Activated T-cell treated with anti-CD3 and anti-CD28 coated beads, Interleukin-2, amount 50 U/mL, for 1 hour (primary cell): Measurements from ENCODE around the gene GIMAP7.
A peak's percentile ranks its signal among the peaks of the same experiment; 100 is the strongest.
"Not testable (repeated sequence)": the region's sequence is repeated elsewhere in the genome, so short reads cannot be mapped to it uniquely, and the experiment has no call there.

Experiments used
- DNase-seq: peaks from one replicate; pipeline ENCODE4 v3.0.0-alpha.2; 2020

Gene GIMAP7

DNA sequence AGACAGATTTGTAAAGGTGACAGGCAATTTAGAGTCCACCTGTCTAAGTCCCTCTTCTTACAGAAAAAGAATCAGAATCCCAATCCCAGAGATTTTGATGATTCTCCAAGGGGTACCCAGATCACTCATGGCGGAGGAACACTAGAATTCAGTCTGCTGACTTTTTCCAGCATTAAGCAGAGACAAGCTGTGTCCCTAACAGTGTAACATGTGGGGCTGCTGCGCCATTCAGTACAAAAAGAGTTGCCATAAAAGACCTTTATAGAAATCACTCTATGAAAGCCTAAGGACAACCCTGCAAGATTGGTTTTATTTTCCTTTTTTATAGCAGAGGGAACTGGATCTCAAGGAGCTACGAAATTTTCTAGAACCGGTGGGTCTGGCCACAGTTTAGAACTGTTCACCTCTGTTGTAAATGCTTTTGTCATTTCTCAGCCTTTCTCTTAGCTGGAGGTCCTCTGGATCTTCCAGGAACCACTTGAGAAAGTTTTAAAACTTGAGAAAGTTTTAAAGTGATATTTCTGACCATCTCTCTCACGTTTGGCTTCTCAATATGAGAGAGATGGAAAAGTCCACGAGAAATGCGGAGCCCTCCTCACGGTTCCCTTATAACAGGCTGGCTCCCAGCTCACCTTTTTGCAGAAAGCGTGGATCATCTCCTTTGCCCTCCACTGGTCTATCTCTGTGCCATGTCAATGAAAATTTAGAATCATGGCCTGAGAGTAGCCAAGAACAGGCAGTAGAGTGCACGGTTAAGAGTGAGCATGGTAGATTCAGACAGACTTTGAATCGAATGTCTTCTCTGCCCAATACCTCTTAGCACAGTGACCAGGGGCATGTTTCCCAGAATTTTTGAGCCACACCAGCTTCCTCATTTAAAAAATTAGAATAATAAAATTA is 826 bp downstream of the GIMAP7 start:
- no peak for DNase-seq

DNA sequence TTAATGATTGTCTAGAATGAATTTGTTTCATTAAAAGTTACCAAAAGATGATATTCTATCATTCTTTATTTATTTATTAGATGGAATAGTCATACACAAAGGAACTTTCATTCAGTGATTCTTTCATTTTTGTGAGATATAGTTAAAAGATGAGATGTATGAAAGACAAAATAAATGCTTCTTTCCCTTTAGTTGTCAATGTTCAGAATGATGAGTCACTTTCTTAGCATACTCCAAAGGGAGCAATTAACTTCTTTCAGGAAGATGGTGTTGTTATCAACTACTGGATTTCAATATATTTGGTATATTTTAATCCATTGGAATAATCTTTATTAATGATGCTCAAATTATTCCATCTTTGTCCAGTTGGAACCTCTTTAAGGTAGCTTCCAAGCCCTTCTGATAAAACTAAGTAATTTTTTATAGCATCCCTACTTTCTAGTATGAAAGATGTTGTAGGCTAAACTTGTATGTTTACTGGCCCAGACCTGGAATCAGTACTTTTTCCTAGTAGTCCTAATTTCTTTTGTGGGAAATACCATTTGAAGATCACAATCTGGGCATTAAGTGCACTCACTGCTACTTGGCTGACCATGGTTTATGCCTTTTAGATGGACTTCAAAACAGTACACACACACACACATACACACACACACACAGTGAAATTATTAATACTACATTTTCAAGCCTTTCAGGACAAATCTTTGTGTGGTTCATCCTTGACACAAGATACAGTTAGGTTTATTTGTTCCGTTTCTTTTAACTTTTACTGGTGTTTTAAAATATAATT is 2.5 kb downstream of the GIMAP7 start:
- no peak for DNase-seq

- DNase-seq: no peak
Observed at GRCh38 chr7:150519310-150519709, 4.6 kb downstream of the GIMAP7 start.

- DNase-seq: peak; percentile 46
Observed at GRCh38 chr7:150520145-150520544, 5.5 kb downstream of the GIMAP7 start.

DNA sequence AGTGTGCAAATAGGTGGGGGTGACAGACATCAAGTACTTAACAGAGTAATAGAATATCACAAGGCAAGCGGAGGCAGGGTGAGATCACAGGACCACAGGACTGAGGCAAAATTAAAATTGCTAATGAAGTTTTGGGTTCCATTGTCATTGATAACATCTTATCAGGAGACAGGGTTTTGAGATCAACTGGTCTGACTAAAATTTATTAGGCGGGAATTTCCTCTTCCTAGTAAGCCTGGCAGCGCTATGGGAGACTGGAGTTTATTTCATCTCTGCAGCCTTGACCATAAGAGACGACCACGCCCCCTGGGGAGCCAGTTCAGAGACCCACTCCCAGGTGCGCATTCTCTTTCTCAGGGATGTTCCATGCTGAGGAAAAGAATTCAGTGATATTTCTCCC is 8.3 kb downstream of the GIMAP7 start:
- DNase-seq: not testable (repeated sequence)

DNA sequence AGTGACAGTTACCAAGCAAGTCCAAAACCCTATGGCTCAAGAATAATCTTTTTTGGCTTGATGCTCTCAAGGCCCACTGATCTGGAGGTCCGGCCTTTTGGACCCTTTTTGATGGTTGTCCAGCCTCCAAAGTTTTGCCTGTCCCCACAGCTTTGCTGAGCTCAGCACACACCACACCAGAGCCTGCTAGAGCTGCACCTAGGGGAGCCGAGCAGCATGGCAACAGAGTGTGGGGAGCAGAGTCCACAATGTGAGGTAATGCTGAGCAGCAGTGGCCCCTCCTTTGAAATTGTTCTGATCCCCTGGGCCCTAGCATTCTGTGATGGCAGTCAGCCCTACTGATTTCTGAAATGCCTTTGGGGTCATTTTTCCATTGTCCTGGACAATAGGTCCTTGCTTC is 9.3 kb downstream of the GIMAP7 start:
- no peak for DNase-seq

GRCh38 chr7:150531704-150532103 is 17.0 kb downstream of the GIMAP7 start:
- DNase-seq: no peak

DNA sequence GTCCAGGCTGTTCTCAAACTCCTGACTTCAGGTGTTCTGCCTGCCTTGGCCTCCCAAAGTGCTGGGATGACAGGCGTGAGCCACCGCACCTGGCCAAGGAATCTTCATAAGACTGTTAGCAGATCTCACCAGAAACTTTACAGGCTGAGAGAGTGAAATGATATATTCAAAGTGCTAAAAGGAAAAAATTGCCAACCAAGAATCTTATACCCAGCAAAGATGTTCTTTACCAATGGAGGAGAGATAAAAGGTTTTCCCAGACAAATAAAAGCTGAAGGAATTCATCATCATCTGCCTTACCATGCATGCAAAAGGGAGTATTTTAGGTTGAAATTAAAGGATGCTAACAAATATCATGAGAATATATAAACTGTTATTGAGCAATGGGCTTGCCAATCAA is 23.6 kb downstream of the GIMAP7 start:
- DNase-seq: no peak

DNA sequence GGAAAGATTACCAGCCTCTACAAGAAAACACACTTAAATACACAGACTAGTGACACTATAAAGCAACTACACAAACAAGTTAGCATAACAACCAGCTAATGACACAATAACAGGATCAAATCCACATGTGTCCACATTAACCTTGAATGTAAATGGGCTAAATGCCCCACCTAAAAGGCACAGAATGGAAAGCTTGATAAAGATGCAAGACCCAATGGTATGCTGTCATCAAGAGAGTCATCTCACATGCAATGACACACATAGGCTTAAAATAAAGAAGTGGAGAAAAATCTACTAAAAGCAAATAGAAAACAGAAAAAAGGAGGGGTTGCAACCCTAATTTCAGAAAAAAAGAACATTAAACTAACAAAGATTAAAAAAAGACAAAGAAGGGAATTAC is 38.5 kb downstream of the GIMAP7 start:
- no peak for DNase-seq

GRCh38 chr7:150556521-150557138 is 42.0 kb downstream of the GIMAP7 start:
- DNase-seq: no peak

DNA sequence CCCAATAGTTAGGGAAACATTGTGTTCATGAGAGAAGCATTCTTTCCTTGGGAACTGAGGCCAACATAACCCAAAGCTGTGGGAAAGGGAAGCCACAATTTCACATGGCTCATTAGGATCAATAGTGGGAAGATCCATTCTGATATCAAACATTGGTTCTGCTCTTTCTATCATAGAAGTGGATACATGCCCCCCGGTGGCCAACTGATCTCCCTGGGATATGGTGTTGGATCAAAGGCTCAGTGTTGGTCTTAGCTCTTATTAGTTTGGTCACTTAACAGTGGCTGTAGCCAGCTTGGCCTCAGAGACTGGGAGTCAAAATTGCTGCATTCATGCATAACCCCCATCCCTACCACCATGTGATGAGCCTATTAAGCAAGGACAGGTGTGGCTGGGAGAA is 45.8 kb downstream of the GIMAP7 start:
- no peak for DNase-seq

GRCh38 chr7:150562919-150563318 is 48.2 kb downstream of the GIMAP7 start:
- DNase-seq: no peak

- DNase-seq: no peak
Observed at GRCh38 chr7:150564006-150564405, 49.3 kb downstream of the GIMAP7 start.

DNA sequence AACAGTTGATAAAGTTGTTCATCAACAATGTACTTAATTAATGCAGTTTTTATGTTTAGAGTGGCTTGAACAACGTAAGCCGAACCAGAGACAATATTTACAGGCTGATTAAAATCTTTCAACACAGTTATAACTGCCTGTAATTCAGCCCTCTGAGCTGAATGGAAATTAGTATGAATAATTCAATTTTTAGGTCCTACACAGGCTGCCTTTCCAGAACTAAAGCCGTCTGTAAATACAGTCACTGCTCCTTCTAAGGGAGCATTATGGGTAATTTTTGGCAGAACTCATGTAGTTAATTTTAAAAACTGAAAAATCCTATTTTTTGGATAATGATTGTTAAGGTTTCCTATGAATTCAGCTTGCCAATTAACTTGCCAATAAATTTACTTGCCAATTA is 49.9 kb downstream of the GIMAP7 start:
- DNase-seq: no peak

- DNase-seq: no peak
Observed at GRCh38 chr7:150565239-150565638, 50.6 kb downstream of the GIMAP7 start.

- DNase-seq: no peak
Observed at GRCh38 chr7:150566123-150566522, 51.5 kb downstream of the GIMAP7 start.

DNA sequence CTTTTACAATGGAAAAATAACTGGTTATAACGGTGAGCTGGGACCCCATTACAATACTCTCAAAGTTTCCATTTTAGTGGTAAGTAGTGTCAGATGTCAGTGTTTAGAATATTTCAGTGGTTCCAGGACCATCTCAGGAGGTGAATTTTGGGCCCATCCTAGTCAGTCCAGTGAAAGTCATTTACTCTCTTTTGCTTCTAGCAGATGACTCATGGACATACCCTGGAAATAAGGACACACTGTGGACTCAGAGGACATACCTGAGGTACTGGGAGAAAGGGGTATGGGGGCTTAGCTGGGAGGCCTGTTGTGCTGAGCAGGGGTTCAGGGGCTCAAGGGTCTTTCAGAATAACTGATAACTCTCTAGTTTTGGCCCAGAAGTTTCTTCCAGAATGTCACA is 51.9 kb downstream of the GIMAP7 start:
- DNase-seq: no peak

DNA sequence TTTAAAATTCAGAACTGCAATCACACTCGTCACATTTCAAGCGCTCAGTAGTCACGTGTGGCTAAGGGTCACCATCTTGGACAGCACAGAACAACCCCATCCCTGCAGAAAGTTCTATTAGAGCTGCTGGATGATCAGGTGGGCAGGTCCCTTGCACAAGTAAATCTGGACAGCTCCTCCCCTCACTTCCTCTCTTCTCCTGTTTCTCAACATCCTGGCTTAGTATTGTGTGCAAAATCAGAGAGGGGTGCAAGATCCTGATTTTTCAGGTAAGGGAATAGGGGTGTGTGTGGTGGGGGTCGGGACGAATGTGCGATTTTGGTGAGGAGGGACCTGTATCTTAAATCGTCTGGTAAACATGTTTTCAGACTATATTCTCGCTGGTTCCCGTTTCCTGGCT is 52.5 kb downstream of the GIMAP7 start, which contains the start of gene GIMAP4:
TSS of gene GIMAP4 (plus strand) at position 222 of the 400 bp plus-strand sequence. CDS start 2,512 bp downstream, outside the sequence.
- peak; percentile 24 for DNase-seq

DNA sequence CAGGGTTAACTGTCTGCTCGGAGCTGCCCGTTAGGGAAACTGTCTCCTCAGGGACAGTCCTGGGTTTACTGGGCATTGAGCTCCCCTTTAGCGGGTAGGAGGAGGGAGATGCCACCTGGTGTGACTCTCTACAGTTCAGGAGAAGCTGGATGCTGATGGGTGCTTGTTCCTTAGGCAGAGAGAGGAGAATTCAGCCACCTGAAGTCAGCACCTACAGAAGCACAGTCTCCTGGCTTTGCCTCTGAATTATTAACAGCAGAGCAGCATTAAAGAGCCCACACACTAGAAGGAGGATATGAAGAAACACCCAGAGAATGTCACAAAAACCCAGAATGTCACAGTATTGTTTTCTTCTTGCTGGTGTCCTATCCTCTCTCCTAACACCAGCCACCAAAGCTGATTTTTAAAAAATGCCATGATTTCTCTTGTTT is 53.2 kb downstream of the GIMAP7 start:
- peak; percentile 41 for DNase-seq

DNA sequence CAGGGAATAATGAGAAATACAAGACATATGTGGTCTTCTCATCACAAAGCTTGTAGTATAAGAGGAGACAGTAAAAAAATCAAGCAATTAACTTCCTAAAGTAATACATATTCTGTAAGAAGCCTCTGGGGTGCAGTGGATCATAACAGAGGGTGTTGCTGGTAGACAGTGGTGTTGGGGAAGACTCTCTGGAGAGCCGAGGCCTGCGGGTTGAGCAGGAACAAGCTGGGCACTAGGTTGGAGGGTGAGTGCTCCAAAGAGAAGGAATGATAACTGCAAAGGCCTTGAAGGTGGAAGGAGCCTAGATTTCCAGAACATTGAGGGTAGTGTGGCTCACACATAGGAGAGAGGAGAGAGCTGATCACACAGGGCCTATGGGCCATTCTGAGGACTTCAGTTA is 54.0 kb downstream of the GIMAP7 start:
- peak; percentile 47 for DNase-seq

DNA sequence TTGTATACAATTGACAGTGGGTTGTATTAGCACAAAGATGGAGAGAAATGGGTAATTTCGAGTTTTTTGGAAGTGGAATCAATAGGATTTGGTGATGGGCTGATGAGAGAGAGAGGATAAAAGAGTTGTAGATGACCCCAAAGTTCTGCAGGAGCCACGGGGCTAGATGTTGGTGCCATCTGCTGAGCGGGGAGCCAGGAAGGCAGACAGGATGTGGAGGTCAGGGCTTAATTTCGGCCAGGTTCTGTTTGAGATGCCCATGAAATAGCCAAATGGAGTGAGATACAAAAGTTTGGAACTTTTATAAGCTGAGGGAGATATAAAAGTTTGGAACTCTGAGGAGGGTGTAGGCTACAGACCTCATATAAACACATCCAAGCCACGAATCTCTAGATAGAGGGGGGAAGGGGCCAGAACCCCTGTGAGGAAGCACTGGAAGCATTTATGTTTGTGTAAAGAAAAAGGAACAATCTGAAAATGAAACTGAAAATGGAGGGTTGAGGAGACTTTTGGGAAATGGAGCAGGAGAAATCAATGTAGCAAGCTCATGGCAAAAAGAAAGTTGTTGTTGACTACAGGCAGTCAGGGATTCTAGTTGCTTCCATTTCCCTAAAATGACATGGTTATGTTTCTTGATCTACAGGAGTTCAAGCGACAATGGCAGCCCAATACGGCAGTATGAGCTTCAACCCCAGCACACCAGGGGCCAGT is 54.7 kb downstream of the GIMAP7 start:
- DNase-seq: no peak
